ENCODE measurements around the gene IL17REL.
"Not testable (repeated sequence)": the region's sequence is repeated elsewhere in the genome, so short reads cannot be mapped to it uniquely, and the experiment has no call there.

The IL17REL gene

DNA sequence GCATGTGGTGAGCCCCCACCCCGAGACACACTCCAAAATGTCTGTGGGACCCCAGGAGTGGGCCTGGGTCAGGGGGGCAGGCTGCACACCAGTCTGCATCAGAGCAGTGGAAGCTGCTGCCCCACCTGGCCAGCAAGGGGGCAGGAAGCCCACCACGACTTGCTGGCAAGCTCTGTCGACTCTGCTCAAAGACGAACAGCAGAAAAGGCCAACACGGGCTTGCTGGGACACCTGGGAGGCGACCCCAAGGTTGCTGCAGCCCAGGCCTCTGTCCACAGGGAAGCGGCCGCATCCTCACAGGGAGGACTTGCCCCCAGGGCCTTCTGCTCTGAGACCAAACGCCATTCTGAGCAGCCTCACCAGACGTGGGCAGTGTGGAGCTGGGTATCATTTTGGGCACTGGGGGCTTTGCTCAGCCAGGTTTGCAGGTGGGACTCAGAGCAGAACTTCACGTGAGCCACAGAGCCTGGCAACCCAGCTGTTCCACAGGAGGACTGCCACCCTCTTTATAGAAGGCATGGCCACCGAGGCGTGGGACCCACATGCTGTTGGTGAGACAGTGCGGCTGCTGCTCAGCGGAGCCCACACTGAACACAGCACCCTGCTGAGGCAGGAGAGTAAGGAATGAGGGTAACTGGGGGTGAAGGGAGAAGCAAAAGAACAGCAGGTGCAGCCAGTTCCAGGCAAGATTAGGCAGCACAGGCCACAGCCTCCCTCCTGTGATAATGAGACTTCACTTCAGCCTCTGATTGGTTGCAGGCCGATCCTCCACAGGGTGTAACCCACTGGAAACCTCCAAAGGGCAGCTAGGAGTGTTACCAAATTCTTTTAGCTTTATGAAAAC is 11.0 kb downstream of the IL17REL start:
- peak; percentile 48 for DNase-seq

DNA sequence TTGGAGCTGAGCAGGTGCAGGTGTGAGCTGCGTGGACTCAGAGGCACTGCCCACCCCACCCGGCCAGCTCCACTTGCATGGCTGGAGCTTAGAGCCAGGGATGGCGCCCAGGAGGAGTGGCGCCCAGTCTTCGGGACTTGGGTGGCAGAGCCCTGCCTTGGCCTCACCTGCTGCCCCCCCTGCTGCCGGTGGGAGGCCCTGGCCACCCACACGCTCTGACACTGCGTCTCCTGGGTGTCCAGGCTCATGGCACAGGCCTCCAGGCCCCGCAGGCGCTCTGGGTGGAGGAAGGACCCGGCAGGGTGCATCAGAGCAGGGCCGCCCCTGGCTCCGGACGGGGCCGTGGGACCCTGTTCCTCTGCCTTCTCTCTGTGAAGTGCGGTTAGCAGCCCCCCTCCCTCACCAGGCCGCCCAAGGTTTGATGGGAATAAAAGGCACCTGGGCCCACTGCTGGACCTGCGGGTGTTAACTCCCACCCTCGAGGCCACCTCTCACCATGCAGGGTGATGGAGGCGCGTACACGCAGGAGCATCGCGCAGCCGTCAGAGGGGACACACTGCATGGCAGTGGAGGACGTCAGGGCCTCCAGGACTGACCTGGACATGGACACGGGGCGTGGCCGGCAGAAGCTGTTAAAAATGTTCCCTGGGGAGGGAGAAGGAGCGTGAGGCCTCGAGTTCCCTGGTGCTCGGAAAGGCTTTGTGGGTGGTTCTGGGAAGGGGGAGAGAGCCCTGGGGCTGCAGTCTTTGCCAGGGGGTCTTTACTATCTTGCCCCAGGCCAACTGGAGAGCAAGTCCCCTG is 11.8 kb downstream of the IL17REL start:
- DNase-seq, result no peak

DNA sequence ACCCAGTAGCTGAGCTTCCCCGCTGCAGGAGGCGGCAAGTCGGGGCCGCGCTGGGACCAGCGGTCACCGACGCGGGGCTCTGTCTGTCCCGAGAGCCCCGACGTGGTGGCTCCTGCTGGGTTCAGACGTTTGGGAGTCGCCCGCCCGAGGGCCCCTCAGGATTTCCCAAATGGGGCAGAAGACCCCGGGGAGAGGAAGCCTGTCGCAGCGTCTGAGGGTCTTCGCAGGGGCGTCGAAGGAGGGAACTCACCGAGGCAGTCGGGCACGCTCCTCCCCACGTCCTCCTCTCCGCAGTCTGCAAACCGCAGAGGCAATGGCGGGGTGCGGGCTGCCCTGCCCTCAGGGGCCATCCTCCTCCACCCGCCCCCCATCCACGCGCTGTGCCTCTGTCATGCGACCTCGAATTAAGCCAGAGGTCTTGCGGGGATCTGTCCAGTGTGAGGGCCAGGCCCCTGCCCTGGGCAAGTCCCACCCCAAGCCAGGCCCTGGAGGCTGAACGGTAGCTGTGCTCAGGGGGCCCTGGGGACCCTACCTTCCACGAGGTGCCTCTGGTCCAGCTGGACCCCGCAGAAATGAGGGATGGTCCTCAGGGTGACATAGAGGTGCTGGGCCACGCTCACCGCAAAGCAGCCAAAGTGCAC is 12.5 kb downstream of the IL17REL start:
- DNase-seq, result no peak

DNA sequence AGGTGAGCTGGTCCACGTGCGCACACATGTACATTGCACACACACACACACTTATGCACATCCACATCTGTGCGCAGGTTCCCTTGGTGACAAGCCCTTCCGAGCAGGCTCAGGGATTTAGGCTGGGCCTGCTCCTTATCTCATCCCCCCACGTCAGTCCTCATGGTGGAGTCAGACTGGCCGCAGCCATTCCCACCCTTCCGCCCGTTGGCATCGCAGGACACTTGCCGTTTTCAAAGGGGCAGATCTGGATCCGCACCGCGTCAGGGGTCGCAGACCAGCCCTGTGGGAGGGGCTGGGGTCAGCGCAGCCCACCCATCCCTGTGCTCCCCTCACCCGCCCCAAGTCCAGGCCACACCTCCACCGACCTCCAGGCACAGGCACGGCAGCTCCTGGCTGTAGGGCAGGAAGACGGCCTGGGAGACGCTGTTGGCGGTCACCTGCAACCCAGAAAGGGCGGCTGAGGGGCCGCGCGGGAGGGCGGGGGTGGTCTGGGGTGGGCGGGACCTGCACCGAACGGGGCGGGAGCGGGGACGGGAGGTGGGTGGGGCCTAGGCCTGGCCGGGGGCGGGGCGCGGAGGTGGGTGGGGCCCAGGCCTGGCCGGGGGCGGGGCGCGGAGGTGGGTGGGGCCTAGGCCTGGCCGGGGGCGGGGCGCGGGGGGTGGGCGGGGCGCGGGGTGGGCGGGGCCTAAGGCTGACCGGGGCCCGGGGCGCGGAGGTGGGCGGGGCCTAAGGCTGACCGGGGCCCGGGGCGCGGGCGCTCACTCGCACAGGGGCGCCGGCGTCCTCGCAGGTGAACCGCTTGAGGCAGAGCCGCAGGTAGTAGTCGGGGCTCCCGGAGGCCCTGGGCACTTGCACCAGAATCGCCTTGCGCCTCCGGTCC is 13.3 kb downstream of the IL17REL start:
- DNase-seq, result no peak

DNA sequence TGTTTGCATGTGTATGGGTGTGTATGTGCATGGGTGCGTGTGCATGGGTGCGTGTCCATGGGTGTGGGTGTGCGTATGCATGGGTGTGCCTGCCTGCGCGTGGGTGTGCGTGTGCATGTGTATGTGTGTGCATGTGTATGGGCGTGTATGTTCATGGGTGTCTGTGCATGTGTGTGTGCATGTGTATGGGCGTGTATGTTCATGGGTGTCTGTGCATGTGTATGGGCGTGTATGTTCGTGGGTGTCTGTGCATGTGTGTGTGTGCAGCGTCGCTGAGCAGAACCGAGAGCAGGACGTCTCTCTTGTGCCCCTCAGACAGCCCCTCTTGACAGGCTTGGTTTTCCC is 13.9 kb downstream of the IL17REL start:
- no peak for DNase-seq

DNA sequence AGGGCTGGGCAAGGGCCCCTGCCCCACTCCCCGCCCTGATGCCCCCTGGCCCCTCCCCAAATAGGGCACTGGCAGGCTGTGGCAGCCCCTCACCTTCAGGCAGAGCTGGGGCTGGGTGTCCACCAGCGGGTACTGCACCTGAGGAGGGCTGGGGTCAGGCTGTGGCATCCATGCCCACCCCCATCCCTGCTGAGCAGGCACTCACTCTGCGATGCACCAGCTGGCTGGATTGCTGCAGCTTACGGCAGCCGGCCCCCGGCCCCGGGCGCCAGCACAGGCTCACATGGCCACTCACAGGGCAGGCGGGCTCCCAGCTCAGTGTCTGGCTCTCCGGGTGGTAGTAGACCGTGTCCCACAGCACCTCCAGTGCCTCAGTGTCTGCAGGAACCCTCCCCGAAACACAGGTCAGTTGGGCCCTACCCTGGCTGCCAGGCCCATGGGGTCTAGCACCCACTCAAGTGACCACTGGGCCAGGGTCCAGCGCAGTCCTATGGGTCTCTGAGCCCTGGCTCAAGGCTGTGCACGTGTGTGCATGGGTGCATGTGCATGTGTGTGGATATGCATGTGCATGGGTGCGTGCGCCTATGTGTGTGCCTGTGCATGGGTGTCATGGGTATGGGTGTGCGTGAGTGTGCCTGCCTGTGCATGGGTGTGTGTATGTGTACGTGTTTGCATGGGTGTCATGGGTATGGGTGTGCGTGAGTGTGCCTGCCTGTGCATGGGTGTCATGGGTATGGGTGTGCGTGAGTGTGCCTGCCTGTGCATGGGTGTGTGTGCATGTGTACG is 14.4 kb downstream of the IL17REL start:
- no peak for DNase-seq

DNA sequence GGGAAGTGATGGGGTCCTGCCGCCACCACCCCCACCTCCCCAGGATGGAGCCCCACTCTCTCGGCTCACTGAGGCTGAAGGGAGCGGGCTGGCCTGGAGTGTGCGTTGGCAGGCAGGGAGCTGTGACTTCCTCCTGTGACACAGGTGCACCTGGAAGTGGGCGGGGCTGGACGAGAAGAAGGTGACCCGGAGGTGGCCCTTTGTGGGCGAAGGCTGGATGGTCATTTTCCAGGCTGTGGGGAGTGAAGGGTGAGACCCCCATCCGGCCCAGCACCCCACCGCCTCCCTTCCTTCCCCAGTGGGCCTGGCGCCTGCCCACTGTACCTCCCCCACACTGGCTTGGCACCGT is 15.3 kb downstream of the IL17REL start:
- no peak for DNase-seq

DNA sequence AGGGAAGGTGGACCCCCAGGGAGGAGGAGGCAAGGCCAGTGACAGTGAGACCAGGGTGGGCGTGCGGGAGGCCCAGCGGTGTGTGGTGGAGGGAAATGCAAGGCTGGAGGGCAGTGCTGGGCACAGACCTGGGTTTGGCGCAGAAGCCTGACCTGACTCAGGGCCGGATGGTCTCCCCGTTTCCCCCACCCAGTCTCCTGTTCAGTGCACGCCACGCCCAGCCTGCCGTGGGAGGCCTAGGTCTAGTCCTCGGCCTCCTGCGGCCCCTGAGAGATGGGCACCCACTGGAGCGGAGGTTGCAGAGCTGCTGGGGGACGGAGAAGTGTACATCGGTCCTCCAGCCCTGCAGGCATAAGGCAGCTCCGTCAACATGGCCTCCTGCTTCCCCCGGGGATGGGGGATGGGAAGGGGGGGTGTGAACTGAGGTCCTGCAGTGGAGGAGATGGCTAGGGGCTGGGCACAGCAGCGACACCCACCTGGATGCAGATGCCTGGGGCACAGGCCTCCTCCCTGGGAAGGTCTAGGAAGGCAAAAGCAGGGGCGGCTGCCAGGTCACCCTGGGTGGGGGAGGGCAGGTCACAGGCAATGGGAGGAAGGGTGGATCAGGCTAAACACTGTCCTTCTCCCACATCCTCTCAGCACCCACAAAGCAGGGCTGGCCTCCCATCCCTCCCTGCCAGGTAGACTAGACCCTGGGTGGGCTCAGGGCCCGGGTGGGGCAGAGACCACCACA is 15.9 kb downstream of the IL17REL start:
- no peak for DNase-seq

DNA sequence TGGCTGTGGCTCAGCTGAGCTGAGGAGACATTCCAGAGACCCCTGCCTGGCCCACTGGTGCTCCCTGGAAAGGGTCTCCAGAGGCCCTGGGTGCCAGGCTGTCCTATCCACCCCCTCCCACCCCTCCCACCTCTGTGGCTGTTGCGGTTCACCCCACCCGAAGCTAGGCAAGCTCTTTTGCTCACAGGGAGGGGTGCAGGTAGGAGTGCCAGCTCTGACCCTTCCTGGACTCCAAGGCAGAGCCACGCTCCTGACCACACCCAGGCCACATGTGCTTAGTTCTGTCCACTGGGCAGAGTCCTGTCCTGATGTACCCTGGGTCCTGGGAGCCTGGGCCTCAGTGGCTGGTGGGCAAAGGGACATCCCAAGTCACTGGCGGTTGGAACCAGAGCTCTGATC is 16.4 kb downstream of the IL17REL start:
- no peak for DNase-seq

DNA sequence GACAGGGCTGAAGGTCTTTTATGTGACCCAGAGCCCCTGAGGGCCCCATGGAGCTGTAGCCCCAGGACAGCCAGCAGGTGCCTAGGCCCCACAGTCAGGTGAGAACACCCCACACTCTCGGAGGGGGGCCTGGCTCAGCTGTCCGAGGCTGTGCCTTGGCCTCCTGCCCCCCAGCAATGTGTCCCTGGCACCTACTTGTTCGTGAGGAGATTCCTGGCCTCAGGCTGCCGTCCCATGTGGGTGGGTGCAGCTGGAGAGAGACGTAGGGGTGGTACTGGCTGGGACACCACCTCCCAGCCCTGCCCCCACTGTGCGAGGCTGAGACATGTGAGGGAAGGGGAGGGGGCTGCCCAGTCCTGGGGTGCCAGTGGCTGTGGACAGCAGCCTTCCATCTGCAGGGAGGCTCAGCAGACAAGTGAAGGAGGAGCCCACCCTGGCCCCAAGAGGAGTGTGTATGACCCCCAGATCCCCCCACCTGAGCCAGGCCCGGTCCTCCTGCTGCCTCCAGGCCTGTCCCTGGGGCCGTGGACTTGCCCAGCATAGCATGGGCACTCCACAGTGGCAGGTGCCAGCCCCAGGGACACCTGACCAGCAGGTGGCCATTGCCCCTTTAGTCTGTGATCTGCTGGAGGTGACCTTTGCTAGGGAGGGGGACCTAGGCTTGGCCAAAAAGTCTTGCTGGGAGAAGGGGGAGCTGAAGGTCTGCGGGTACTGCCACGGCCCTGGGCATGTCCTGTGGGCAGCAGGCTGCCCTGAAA is 17.0 kb downstream of the IL17REL start:
- no peak for DNase-seq

DNA sequence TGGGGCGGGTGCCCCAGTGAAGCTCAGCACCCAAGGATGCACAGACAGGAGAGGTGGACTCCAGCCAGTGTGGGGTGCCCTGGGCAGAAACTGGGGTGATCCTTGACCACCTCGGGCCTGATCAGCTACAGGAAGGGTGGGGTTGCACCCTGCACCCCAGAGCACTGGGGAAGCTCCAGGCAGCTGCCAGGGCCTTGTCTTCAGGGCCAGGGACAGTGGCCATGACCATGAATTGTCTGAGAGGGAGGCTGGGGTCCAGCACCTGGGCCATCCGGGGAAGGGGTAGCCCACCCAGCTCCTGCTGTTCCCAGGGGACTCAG is 17.6 kb downstream of the IL17REL start:
- DNase-seq, result no peak

DNA sequence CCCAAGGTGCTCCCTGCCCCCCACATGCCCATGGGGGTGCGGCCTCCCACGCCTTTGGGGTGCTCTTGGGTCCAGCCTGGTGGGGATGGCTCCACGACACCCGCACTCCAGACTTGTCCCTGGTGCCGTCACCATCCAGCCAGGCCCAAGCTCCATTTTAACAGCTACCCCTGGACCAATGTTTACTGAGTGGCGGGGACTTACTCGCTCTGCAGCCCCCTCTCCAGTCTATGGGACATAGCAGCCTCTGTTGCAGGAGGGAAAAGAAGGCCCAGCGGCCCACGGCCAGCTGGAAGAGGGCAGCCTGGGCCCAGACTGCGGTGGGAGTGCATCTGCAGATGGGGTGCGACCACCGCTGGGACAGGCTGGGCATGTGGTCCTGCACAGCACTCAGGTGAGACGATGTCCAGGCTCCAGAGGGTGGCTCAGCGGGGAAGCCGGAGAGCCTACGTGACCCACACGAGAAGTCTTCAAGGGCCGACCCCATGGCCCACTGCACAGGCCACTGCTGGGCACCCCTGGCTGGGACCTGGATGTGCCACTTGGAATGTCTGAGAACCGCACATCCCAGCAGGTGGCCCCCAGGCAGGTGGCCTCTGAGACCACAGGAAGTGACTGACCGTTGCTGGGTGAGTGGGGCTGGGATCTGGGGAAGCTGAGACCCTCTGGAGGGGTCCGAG is 18.1 kb downstream of the IL17REL start:
- DNase-seq, result no peak

DNA sequence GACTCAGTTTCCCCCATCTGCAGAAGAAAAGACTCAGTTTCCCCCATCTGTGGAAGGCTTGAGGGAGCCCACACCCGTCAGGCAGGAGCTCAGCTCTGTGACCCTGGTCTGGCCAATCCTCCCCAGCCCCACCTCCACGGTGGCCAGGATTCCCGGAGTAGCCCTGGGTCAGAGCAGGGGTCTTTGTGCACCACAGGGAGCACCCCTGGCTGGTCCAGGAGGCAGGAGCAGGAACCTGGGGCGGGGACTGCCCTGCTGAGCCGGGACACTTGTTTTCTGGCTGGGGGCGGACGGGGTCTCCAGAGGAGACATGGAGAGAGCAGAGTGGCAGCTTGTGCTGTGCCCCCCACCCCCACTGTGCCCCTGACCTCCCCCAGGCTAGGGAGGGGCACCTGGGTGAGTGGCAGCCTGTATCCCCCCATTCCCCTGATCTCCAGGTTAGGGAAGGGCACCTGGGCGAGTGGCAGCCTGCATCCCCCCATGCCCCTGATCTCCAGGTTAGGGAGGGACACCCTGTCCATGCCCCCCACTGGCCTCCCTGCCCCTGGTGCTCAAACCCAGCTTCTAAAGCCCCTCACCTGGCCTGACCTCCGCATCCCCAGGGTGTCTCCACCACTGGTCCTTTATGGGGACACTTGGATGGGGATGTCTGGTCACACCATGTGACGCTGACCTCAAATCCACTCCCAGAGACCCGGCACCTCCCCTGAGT is 18.8 kb downstream of the IL17REL start:
- no peak for DNase-seq

DNA sequence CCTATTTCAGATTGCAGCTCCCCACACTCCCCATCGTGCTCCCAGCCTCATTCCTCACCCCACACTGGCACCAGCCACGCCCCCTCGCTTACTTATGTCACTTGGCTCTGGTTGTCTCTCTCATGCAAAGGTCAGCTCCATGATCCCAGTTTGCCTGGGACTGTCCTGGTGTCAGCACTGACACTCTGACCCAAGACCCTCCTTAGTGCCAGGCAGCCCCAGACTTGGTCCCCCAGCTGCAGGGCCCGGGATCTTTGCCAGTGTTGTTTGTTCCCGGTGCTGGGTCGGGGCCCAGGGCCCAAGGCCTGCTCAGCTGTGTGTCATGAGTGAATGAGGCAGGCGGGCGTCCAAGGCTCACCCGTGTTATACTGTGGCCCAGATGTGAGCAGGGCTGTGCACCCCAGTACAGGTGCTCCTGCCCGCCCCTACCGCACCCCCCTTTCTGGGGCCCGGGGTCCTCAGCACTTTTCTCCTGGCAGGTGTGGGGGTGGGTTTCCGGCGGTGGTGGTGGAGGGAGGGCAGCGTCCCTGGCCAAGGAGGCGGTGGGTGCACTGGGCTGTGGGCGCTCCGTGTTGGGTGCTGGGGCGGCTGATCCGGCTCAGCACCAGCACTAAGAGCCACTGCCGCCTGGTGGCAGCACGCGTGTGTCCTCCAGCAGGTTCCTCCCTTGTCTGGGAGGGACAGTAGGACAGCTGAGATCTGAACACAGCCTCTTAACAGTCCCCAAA is 19.5 kb downstream of the IL17REL start:
- DNase-seq, result no peak

DNA sequence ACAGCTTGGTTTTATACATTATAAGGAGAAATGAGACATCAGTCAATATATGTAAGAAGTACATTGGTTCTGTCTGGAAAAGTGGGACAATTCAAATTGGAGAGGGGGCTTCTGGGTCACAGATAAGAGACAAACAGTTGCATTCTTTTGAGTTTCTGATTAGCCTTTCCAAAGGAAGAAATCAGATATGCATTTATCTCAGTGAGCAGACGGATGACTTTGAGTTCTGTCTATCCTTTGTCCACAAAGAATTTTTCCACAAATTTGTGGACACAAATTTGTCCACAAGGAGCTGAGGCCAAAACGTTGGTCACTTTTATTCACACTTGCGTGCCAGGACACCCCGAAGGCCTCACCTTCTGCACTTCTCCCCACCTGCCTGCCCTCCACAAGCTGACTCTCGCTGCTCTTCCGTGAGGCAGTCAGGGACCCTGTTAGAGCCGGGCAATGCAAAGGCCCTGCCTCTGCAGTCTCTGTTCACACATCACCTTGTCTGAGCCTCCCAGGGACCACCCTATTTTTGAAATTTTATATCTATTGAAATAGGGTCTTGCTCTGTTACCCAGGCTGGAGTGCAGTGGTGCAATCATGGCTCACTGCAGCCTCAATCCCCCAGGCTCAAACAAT is 20.5 kb downstream of the IL17REL start:
- no peak for DNase-seq

DNA sequence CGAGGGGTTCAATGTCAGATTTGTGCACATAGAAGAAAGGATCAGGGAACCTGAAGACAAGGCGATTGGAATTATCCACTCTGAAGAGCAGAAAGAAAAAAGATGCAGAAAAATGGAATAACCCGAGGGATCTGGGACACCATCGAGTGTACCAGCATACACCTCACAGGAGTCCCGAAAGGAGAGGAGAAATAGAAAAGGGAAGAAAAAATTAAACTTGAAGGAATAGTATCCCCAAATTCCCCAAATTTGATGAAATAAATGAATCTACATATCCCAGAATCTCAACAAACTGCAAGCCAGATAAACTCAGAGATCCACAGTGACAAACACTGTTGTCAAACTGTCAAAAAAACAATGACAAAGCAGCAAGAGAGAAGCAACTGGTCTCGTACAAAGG is 21.4 kb downstream of the IL17REL start:
- no peak for DNase-seq

DNA sequence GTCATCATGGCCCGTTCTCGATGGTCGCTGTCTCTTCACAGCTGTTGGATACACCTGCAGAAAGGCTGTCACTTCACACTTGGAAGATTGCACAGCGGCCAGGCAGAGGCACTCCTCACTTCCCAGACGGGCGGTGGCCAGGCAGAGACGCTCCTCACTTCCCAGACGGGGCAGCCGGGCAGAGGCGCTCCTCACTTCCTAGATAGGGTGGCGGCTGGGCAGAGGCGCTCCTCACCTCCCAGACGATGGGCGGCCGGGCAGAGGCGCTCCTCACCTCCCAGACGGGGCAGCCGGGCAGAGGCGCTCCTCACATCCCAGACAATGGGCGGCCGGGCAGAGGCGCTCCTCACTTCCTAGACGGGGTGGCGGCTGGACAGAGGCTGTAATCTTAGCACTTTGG is 22.7 kb downstream of the IL17REL start:
- not testable (repeated sequence) for DNase-seq

DNA sequence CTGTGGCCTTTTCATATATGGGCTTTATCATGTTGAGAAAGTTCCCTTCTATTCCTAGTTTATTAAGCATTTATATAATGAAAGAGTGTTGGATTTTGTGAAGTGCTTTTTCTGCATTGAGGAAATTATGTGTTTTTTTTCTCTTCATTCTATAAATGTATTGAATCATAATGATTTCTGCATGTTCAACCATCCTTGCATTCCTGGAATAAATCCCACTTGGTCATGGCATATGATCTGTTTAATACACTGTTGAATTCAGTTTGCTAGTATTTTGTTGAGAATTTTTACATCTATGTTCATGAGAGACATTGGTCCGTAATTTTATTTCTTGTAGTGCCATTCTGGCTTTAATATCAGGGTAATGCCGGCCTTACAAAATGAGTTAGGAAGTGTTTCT is 26.2 kb downstream of the IL17REL start:
- DNase-seq, result no peak
